Esophagus squamous epithelium (tissue), 5 donors: ENCODE data around the gene NOTCH4. TPM values are rescaled to one million over a fixed set of nuclear protein-coding genes. Genes with fewer than 3 reads are reported as not detected.

Experiments
- DNase-seq: peaks from one replicate; lab custom pipeline; 2025; lab: John Stamatoyannopoulos, UW
- H3K27ac ChIP-seq, 4 donors: fragments of 200-600 bp; sonication (generic); one replicate each; pipeline ENCODE4 v1.5.1; 2016 to 2019; ENCODE audit warnings: mild to moderate bottlenecking in 1 of 4
- H3K27me3 ChIP-seq, 4 donors: fragments of 200-600 bp; sonication (generic); 1 replicate in 3 of 4; 2 replicates in 1 of 4; pipeline versions ENCODE4 v1.5.1 to v1.6.0; 2017 to 2021; ENCODE audit warnings: antibody characterized with exemption in 1 of 4
- H3K36me3 ChIP-seq, 3 donors: fragments of 200-600 bp; sonication (generic); one replicate each; pipeline ENCODE4 v1.5.1; 2016 to 2019
- H3K4me1 ChIP-seq, 3 donors: fragments of 200-600 bp; sonication (generic); one replicate each; pipeline ENCODE4 v1.5.1; 2017 to 2019
- H3K4me3 ChIP-seq, 4 donors: fragments of 200-600 bp; sonication (generic); 1 replicate in 3 of 4; 2 replicates in 1 of 4; pipeline ENCODE4 v1.5.1; 2016 to 2019; ENCODE audit warnings: mild to moderate bottlenecking in 2 of 4, moderate library complexity in 1 of 4
- H3K9me3 ChIP-seq, 3 donors: fragments of 200-600 bp; sonication (generic); one replicate each; pipeline ENCODE4 v1.5.1; 2016 to 2019
- CTCF ChIP-seq, 6 experiments: fragments of 450-650 bp in 4 of 6; fragments of 200-600 bp in 2 of 6; sonication (generic) in 2 of 6; IDR thresholded peaks; one replicate each; pipeline ENCODE4 v1.5.1; 2016 to 2019; ENCODE audit warnings: antibody characterized with exemption in 6 of 6, mild to moderate bottlenecking in 4 of 6, moderate library complexity in 4 of 6
- POLR2A ChIP-seq, 4 donors: fragments of 450-650 bp; IDR thresholded peaks; one replicate each; pipeline ENCODE4 v1.6.1; 2017; ENCODE audit warnings: antibody characterized with exemption in 4 of 4, mild to moderate bottlenecking in 4 of 4, moderate library complexity in 3 of 4
- WGBS, 2 donors: methylation state at CpG; one replicate each; pipeline ENCODE4 v1.1.5; 2018; 5-methylcytosine and 5-hydroxymethylcytosine counted together
- intact Hi-C: fragments of 100-400 bp; cut with DNase I; formaldehyde crosslinking; loops from one replicate; pipeline ENCODE4 v1.15.0; 2022
- total RNA-seq, 4 donors: library from RNA; depleted of rRNA; stranded (reverse); fragments of >200 nt; gene quantifications; one replicate each; pipeline ENCODE4 v1.1.0, GENCODE V29; 2016
- donor health status: DM: yes; HTN: yes; CAD: no.

The NOTCH4 gene
- total RNA-seq, 4 donors from 2014 or later: 4.7 to 13.2 (median 5.9) TPM

DNA sequence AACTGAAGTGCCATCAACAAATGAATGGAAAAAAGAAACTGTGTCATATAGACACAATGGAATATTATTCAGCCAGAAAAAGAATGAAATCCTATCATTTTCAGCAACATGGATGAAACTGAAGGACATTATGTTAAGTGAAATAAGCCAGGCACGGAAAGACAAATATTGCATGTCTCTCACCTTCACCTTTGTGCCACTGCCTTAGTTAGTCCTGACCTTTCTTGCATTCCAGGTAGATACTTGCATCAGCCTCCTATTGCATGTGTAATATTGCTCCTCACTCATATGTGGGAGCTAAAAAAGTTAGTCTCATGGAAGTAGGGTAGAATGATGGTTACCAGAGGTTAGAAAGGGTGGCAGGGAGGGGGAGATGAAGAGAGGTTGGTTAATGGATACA lies 14.9 kb downstream of the NOTCH4 start:
- no peaks in the 10 kb centered on the region for H3K4me1 ChIP-seq
- WGBS, 2 donors: 91 to 96% methylated on average over 1 of the region's 1 CpG
- intact Hi-C loops: no loop called here
- no peak overlapping the region for H3K4me3 ChIP-seq
- TF ChIP-seq CTCF (IDR thresholded peaks at IDR 0.05) (no peak), POLR2A (IDR thresholded peaks at IDR 0.05) (no peak)
- H3K27me3 ChIP-seq: no peaks in the 10 kb centered on the region
- DNase-seq: no peak
- H3K9me3 ChIP-seq: no peaks in the 10 kb centered on the region
- peaks cover 0 to 2% (median 0%) of the 10 kb centered on the region in 3 donors for H3K36me3 ChIP-seq
- no peak overlapping the region for H3K27ac ChIP-seq

DNA sequence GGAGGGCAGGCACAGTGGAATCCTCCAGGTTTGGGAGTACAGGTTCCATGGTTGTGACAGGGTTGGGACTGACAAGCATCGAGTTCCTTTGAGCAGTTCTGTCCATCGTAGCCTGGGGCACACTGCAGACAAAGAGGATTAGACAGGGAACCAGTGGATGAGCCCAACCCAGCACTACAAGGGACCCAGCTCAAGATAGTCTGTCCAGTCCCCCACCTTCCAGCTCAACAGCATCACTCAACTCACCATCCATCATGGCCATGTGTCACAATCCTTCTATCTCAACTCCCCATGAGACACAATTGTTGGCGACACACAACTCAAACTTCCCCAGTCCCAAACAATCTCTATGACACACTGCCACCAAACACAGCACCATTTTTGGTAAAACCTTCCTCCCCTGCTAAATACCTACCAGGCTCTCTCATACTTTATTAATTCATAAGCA lies 19.6 kb downstream of the NOTCH4 start:
- H3K9me3 ChIP-seq: no peaks in the 10 kb centered on the region
- peaks cover 0 to 4% (median 0%) of the 10 kb centered on the region in 4 donors for H3K27me3 ChIP-seq
- WGBS, 2 donors: 93% methylated on average over 1 to 3 of the region's 3 CpGs
- no peaks in the 10 kb centered on the region for H3K4me1 ChIP-seq
- no peak for TF ChIP-seq POLR2A (IDR thresholded peaks at IDR 0.05)
- TF ChIP-seq CTCF (IDR thresholded peaks at IDR 0.05): no peak
- no peak for DNase-seq
- no peak overlapping the region for H3K4me3 ChIP-seq
- H3K36me3 ChIP-seq: peaks cover 0 to 6% (median 0%) of the 10 kb centered on the region in 3 donors
- intact Hi-C loops: no loop called here
- no peak overlapping the region for H3K27ac ChIP-seq

DNA sequence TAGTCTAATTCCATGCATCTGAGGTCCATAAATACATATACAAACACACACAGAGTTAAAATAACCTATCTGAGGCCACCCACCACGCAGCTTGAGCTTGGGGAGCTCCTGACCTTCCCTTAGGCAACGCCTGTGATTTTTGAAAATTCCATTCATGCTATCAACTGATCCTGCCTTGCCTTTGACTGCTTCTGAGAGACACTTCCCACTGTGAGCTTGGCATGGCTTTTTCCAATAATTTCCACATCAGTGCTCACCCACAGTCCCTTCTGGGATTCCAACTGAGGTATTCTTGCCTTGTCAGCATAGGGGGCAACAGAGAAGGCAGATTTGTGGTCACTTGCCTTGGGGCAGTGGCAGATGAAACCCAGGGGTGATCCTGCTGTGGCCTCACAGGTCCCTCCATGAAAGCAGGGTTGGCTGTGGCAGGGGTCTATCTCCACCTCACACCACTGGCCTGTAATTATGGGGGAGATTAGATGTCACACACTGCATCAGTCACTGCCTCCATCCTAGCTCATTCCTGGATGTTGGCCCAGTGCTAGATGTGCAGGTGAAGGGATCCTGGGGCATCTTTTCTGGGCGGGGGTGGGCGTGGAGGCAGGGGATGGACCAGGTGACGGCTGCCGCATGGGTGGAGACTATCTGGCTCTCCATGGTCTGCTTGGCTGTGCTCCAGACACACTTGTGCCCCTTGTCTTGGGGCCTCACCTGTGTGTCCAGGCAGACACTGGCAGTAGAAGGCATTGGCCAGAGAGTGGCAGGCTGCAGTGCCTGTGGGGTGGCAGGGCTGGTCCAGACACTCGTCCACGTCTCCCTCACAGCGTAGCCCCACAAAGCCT lies 20.2 kb downstream of the NOTCH4 start:
- TF ChIP-seq CTCF (IDR thresholded peaks at IDR 0.05): no peak
- TF ChIP-seq POLR2A (IDR thresholded peaks at IDR 0.05): no peak
- Histone ChIP-seq H3K4me1 (no peaks in the 10 kb centered on the region), H3K36me3 (peaks cover 0 to 6% (median 0%) of the 10 kb centered on the region in 3 donors), H3K27ac (no peak overlapping the region), H3K4me3 (no peak overlapping the region), H3K27me3 (peaks cover 0 to 4% (median 0%) of the 10 kb centered on the region in 4 donors), H3K9me3 (no peaks in the 10 kb centered on the region)
- WGBS, 2 donors: 85 to 86% methylated on average over 2 to 5 of the region's 9 CpGs
- intact Hi-C loops: no loop called here
- no peak for DNase-seq

- intact Hi-C loops: no loop called here
- H3K4me3 ChIP-seq: no peak overlapping the region
- TF ChIP-seq CTCF (IDR thresholded peaks at IDR 0.05) (no peak), POLR2A (IDR thresholded peaks at IDR 0.05) (no peak)
- no peaks in the 10 kb centered on the region for H3K9me3 ChIP-seq
- 60 to 100% methylated on average over 1 of the region's 9 CpGs for WGBS, 2 donors
- H3K27me3 ChIP-seq: peaks cover 0 to 4% (median 0%) of the 10 kb centered on the region in 4 donors
- no peak for DNase-seq
- H3K4me1 ChIP-seq: peaks cover 0 to 6% (median under 1%) of the 10 kb centered on the region in 3 donors
- H3K36me3 ChIP-seq: peaks cover 0 to 6% (median 0%) of the 10 kb centered on the region in 3 donors
- no peak overlapping the region for H3K27ac ChIP-seq
Observed at GRCh38 chr6:32202186-32202585, 21.7 kb downstream of the NOTCH4 start.
